Esophagus squamous epithelium (tissue), 5 donors: ENCODE results near the gene CTPS2. TPM values are rescaled to one million over a fixed set of nuclear protein-coding genes. Genes with fewer than 3 reads are reported as not detected.
A peak's percentile ranks its signal among the peaks of the same experiment; 100 is the strongest.

Source experiments
- DNase-seq: peaks from one replicate; lab custom pipeline; 2025; lab: John Stamatoyannopoulos, UW
- H3K27ac ChIP-seq, 4 donors: fragments of 200-600 bp; sonication (generic); one replicate each; pipeline ENCODE4 v1.5.1; 2016 to 2019; ENCODE audit warnings: mild to moderate bottlenecking in 1 of 4
- H3K27me3 ChIP-seq, 4 donors: fragments of 200-600 bp; sonication (generic); 1 replicate in 3 of 4; 2 replicates in 1 of 4; pipeline versions ENCODE4 v1.5.1 to v1.6.0; 2017 to 2021; ENCODE audit warnings: antibody characterized with exemption in 1 of 4
- H3K36me3 ChIP-seq, 3 donors: fragments of 200-600 bp; sonication (generic); one replicate each; pipeline ENCODE4 v1.5.1; 2016 to 2019
- H3K4me1 ChIP-seq, 3 donors: fragments of 200-600 bp; sonication (generic); one replicate each; pipeline ENCODE4 v1.5.1; 2017 to 2019
- H3K4me3 ChIP-seq, 4 donors: fragments of 200-600 bp; sonication (generic); 1 replicate in 3 of 4; 2 replicates in 1 of 4; pipeline ENCODE4 v1.5.1; 2016 to 2019; ENCODE audit warnings: mild to moderate bottlenecking in 2 of 4, moderate library complexity in 1 of 4
- H3K9me3 ChIP-seq, 3 donors: fragments of 200-600 bp; sonication (generic); one replicate each; pipeline ENCODE4 v1.5.1; 2016 to 2019
- POLR2A ChIP-seq, 4 donors: fragments of 450-650 bp; IDR thresholded peaks; one replicate each; pipeline ENCODE4 v1.6.1; 2017; ENCODE audit warnings: antibody characterized with exemption in 4 of 4, mild to moderate bottlenecking in 4 of 4, moderate library complexity in 3 of 4
- WGBS, 2 donors: methylation state at CpG; one replicate each; pipeline ENCODE4 v1.1.5; 2018; 5-methylcytosine and 5-hydroxymethylcytosine counted together
- intact Hi-C: fragments of 100-400 bp; cut with DNase I; formaldehyde crosslinking; loops from one replicate; pipeline ENCODE4 v1.15.0; 2022
- total RNA-seq, 4 donors: library from RNA; depleted of rRNA; stranded (reverse); fragments of >200 nt; gene quantifications; one replicate each; pipeline ENCODE4 v1.1.0, GENCODE V29; 2016
- TF ChIP-seq, protein P1 (sequence below), 6 experiments: fragments of 450-650 bp in 4 of 6; fragments of 200-600 bp in 2 of 6; sonication (generic) in 2 of 6; IDR thresholded peaks; one replicate each; pipeline ENCODE4 v1.5.1; 2016 to 2019; ENCODE audit warnings: antibody characterized with exemption in 6 of 6, mild to moderate bottlenecking in 4 of 6, moderate library complexity in 4 of 6
- donor health status: DM: yes; HTN: yes; CAD: no.

Gene CTPS2
- total RNA-seq, 4 donors from 2014 or later, result 4.1 to 9.7 (median 6.3) TPM

DNA sequence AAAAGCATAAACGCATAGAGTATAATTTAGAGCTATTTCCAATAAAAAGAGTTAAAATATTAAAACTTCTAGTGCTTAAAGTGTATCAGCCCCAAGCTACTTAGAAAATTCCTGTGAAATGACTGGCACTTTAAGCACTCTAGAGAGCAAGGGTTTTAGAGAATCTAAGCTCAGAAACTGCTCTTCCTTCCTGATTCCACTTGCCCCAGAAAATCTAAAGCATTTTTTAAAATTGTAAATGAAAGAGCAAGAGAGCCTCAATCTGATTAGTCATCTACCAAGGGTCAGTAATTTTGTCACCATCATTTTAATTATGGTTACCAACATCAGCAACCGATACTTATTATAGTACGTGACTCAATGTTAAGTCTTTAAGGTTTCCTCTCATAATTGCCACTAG, 25.0 kb downstream of the CTPS2 start:
- no peaks in the 10 kb centered on the region for H3K27me3 ChIP-seq
- no peak for DNase-seq
- no peak overlapping the region for H3K27ac ChIP-seq
- TF ChIP-seq, protein P1, sequence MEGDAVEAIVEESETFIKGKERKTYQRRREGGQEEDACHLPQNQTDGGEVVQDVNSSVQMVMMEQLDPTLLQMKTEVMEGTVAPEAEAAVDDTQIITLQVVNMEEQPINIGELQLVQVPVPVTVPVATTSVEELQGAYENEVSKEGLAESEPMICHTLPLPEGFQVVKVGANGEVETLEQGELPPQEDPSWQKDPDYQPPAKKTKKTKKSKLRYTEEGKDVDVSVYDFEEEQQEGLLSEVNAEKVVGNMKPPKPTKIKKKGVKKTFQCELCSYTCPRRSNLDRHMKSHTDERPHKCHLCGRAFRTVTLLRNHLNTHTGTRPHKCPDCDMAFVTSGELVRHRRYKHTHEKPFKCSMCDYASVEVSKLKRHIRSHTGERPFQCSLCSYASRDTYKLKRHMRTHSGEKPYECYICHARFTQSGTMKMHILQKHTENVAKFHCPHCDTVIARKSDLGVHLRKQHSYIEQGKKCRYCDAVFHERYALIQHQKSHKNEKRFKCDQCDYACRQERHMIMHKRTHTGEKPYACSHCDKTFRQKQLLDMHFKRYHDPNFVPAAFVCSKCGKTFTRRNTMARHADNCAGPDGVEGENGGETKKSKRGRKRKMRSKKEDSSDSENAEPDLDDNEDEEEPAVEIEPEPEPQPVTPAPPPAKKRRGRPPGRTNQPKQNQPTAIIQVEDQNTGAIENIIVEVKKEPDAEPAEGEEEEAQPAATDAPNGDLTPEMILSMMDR (IDR thresholded peaks at IDR 0.05), result no peak
- TF ChIP-seq POLR2A (IDR thresholded peaks at IDR 0.05), result no peak
- WGBS, 2 donors, result 86 to 97% methylated on average over 3 of the region's 3 CpGs
- H3K4me1 ChIP-seq, result no peaks in the 10 kb centered on the region
- peaks cover 0 to 69% (median 0%) of the 10 kb centered on the region in 3 donors for H3K36me3 ChIP-seq
- intact Hi-C loops, result no loop called here
- no peak overlapping the region for H3K4me3 ChIP-seq
- H3K9me3 ChIP-seq, result no peaks in the 10 kb centered on the region

DNA sequence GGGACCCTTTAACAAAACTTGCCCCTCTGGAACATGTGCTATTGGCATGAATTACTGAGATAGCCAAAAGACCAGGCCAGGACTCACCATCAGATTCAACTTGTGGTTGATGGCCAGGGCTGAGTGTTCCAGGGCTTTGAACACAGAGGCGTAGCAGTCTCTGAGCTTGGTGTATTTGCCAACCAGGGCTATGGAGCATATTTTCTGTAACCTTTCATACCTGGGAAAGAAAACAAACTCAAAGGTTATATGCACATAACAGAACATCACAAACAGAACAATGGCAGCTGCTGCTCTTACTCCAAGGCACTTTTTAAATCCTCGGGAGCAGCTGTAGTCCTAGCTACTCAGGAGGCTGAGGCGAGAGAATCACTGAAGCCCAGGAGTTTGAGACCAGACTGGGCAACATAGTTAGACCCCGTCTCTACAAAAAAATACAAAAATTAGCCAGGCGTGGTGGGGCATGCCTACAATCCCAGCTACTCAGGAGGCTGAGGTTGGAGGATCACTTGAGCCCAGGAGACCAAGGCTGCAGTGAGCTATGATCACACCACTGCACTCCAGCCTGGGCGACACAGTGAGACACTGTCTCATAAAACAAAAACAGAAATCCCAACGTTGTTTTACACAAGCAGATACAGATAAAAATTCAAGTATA, 29.3 kb downstream of the CTPS2 start:
- Histone ChIP-seq H3K27ac (no peak overlapping the region), H3K9me3 (no peaks in the 10 kb centered on the region), H3K36me3 (peaks cover 0 to 59% (median 0%) of the 10 kb centered on the region in 3 donors), H3K27me3 (no peaks in the 10 kb centered on the region), H3K4me3 (no peak overlapping the region), H3K4me1 (no peaks in the 10 kb centered on the region)
- WGBS, 2 donors, result 75 to 86% methylated on average over 2 to 6 of the region's 7 CpGs
- TF ChIP-seq, protein P1 (IDR thresholded peaks at IDR 0.05), result no peak
- TF ChIP-seq POLR2A (IDR thresholded peaks at IDR 0.05), result no peak
- intact Hi-C loops, result no loop called here
- DNase-seq, result no peak

DNA sequence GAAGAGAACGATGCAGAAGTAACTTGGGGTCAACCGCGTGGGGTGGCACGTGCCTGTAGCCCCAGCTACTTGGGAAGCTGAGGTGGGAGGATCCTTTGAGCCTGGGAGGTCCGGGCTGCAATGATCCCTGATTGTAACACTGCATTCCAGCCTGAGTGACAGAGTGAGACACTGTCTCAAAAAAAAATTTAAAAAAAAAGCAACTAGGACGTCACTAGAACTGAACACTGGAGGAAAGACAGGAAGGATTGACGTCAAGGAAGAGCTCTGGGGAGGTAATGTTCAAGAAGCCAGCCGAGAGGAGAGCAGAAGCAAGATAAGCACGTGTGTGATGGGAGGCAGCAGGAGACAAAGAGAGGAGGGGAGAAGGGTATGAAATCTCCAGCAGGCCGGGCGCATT, 33.8 kb downstream of the CTPS2 start:
- Histone ChIP-seq H3K27me3 (no peaks in the 10 kb centered on the region), H3K4me3 (no peak overlapping the region), H3K9me3 (no peaks in the 10 kb centered on the region), H3K4me1 (no peaks in the 10 kb centered on the region), H3K27ac (no peak overlapping the region), H3K36me3 (peaks cover 0 to 67% (median 0%) of the 10 kb centered on the region in 3 donors)
- intact Hi-C loops, result no loop called here
- DNase-seq, result no peak
- 76 to 84% methylated on average over 9 to 11 of the region's 11 CpGs for WGBS, 2 donors
- no peak for TF ChIP-seq POLR2A (IDR thresholded peaks at IDR 0.05)
- TF ChIP-seq, protein P1 (IDR thresholded peaks at IDR 0.05), result no peak

DNA sequence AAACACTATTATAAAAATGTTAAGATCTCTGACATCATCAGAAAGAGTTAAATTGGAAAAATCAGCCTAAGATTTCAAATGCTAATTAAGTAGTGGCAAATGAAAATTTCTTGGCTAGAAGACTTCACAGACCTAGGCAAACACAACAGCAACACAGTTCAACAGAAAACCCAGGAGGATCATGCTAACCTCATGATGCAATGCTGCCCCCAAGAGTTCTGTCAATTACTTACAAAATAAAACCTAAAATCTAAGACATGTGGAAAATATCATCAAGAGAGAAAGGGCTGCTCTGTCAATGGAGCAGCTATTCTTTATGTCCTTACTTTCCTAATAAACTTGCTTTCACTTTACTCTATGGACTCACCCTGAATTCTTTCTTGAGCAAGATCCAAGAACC, 41.5 kb downstream of the CTPS2 start:
- intact Hi-C loops, result no loop called here
- DNase-seq, result no peak
- no peak for TF ChIP-seq POLR2A (IDR thresholded peaks at IDR 0.05)
- TF ChIP-seq, protein P1 (IDR thresholded peaks at IDR 0.05), result peak in 2 of 6 experiments; percentile 13 to 31
- Histone ChIP-seq H3K36me3 (peaks cover 0 to 41% (median 0%) of the 10 kb centered on the region in 3 donors), H3K4me3 (no peak overlapping the region), H3K27ac (no peak overlapping the region), H3K9me3 (no peaks in the 10 kb centered on the region), H3K27me3 (no peaks in the 10 kb centered on the region), H3K4me1 (no peaks in the 10 kb centered on the region)

DNA sequence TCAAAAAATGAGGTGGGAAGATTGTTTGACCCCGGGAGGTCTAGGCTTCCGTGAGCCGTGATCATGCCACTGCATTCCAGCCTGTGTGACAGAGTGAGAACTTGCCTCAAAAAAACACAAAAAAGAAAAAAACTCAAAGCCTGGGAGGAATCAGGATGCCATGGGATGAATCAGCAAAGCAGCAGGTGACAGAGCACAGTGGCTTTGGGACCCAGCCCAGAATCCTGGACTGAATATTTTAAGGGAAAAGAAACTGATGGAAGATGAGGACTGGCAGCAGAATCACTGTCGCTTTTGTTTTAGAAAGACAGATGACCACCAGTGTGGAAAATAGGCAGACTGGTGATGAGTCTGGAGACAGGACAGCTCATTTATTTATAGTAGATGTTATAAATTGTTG, 45.9 kb downstream of the CTPS2 start:
- Histone ChIP-seq H3K9me3 (no peaks in the 10 kb centered on the region), H3K27me3 (no peaks in the 10 kb centered on the region), H3K4me1 (no peaks in the 10 kb centered on the region), H3K36me3 (peaks cover 0 to 31% (median 0%) of the 10 kb centered on the region in 3 donors), H3K27ac (no peak overlapping the region), H3K4me3 (no peak overlapping the region)
- no peak for DNase-seq
- TF ChIP-seq, protein P1 (IDR thresholded peaks at IDR 0.05), result no peak
- TF ChIP-seq POLR2A (IDR thresholded peaks at IDR 0.05), result no peak
- intact Hi-C loops, result loop anchor here (10.0 kb wide), 1 partner anchor 232 kb away; no protein-coding TSS in a partner anchor
- 62 to 81% methylated on average over 4 of the region's 4 CpGs for WGBS, 2 donors
